ENCODE measurements around the gene CCDC12. TPM values are rescaled to one million over a fixed set of nuclear protein-coding genes. Genes with fewer than 3 reads are reported as not detected.

CCDC12 gene
- total and polyA plus RNA-seq, 2 of the 13 experiments (the other 11 are each of a cell fraction or from before 2014, with no cell fraction given), result 30.1 to 49.5 TPM

GRCh38 chr3:46892285-46893145 lies 84.0 kb downstream of the CCDC12 start:
- WGBS (ENCODE audit: low lambda C conversion rate), result 2% methylated on average over 11 of the region's 58 CpGs
- peak; percentile 54 for ATAC-seq
- POLR2A ChIA-PET, result no interaction called here
- TF ChIP-seq ZFP91 (CRISPR knock-in tag; IDR thresholded peaks at IDR 0.05; ENCODE audit: borderline replicate concordance) (0 out of 2 replicates have a peak, but pooled peaks have one; percentile 18), BHLHE40 (IDR thresholded peaks at IDR 0.05; ENCODE audit: low read length) (peak; percentile 69), ZNF746 (CRISPR knock-in tag; IDR thresholded peaks at IDR 0.05) (no peak), ZNF292 (CRISPR knock-in tag; IDR thresholded peaks at IDR 0.05; ENCODE audit: borderline replicate concordance, low read depth) (0 out of 2 replicates have a peak, but pooled peaks have one; percentile 42), RXRB (CRISPR knock-in tag; IDR thresholded peaks at IDR 0.05; ENCODE audit: borderline replicate concordance) (no peak), ZSCAN22 (CRISPR knock-in tag; IDR thresholded peaks at IDR 0.05) (no peak), ZNF687 (CRISPR knock-in tag; IDR thresholded peaks at IDR 0.05) (peak; percentile 67), EZH2 (conservative IDR thresholded peaks at IDR 0.05; ENCODE audit: low read depth, low read length) (0 out of 2 replicates have a peak, but pooled peaks have one; percentile 18), CTCF (CRISPR knock-in tag; IDR thresholded peaks at IDR 0.05) (peak; percentile 18; the same call in 1 of the 2 replicates), NR0B2 (CRISPR knock-in tag; IDR thresholded peaks at IDR 0.05) (0 out of 2 replicates have a peak, but pooled peaks have one; percentile 28), KDM2A (CRISPR knock-in tag; IDR thresholded peaks at IDR 0.05; ENCODE audit: borderline replicate concordance, low read depth) (peak; percentile 24; the same call in 1 of the 2 replicates), ZBTB2 (CRISPR knock-in tag; IDR thresholded peaks at IDR 0.05; ENCODE audit: low read depth) (no peak)

More at GRCh38 chr3:46892285-46893145, 84.0 kb downstream of the CCDC12 start:
- no peak for FAIRE-seq
- CTCF ChIA-PET (ENCODE audit: low intra/inter-chr PET ratio, low total read pairs), result interaction anchor here (1.9 kb wide), 1 partner anchor 187 kb away, joined by 5 read pairs; no protein-coding TSS in a partner anchor
- Histone ChIP-seq H3K9ac (ENCODE audit: insufficient read depth, low read depth, low read length) (no peak overlapping the region), H3K27ac (ENCODE audit: extremely low read length, insufficient read depth, low read length) (no peak overlapping the region), H3K4me3 (replicated peaks in 1 of 3; ENCODE audit: insufficient read depth in 1 of 3, low read depth in 2 of 3, low read length in 3 of 3) (peak overlapping the region; percentile 16 to 64 (median 32); a peak in 5 of 6 replicates), H3K4me1 (ENCODE audit: insufficient read depth, low read length) (peaks cover 13% of the 10 kb centered on the region), H3K79me2 (ENCODE audit: insufficient read depth, low read length) (no peaks in the 10 kb centered on the region), H3K4me2 (ENCODE audit: low read depth, low read length) (peak overlapping the region; percentile 73), H4K20me1 (ENCODE audit: insufficient read depth, low read length) (no peaks in the 10 kb centered on the region), H3K36me3 (replicated peaks in 1 of 2; ENCODE audit: control insufficient read depth in 1 of 2, insufficient read depth in 2 of 2, low read length in 2 of 2) (no peaks in the 10 kb centered on the region), H3K27me3 (ENCODE audit: control insufficient read depth in 1 of 2, insufficient read depth in 2 of 2, low read length in 2 of 2) (peaks cover 6 to 64% of the 10 kb centered on the region in 2 experiments; a peak in 4 of 5 replicates), H2AFZ (ENCODE audit: low read length) (no peak overlapping the region), H3K9me3 (ENCODE audit: low read length) (no peaks in the 10 kb centered on the region)
- in situ Hi-C loops (cut with HindIII; ENCODE audit: extremely low pct_ligation_motif_present, low pct_unique_long_range_greater_than_20kb) (no loop called here), intact Hi-C loops (cut with micrococcal nuclease; ENCODE audit: unreplicated experiment) (loop anchor here (2.0 kb wide), 1 partner anchor 32 kb away; no protein-coding TSS in a partner anchor)
- DNase-seq (ENCODE audit: low spot score), result no peak
- no TSS peak for BruUV-seq (replicated peaks)
